Mesendoderm (in vitro differentiated cells): ENCODE results near the gene OLFML2A.

Experiments used
- DNase-seq: peaks from one replicate; pipeline ENCODE4 v3.0.0; 2013
- H2AK5ac ChIP-seq: 2 replicates; pipeline ENCODE4 v1.6.1; 2013; ENCODE audit warnings: low read length, inconsistent platforms
- H2BK120ac ChIP-seq: 2 replicates; pipeline ENCODE4 v1.6.1; 2013; ENCODE audit warnings: low read depth, mild to moderate bottlenecking, low read length, moderate library complexity, mixed read lengths
- H2BK15ac ChIP-seq: replicated peaks from 2 replicates; pipeline ENCODE4 v1.6.1; 2013; ENCODE audit warnings: low read depth, mild to moderate bottlenecking, moderate library complexity
- H2BK5ac ChIP-seq: 2 replicates; pipeline ENCODE4 v1.6.1; 2013; ENCODE audit warnings: low read length, inconsistent platforms
- H3K18ac ChIP-seq: 2 replicates; pipeline ENCODE4 v1.6.1; 2013; ENCODE audit warnings: mild to moderate bottlenecking, low read length, mixed read lengths
- H3K23ac ChIP-seq: one replicate; pipeline ENCODE4 v1.6.1; 2013; ENCODE audit warnings: low read length
- H3K27ac ChIP-seq: 2 replicates; pipeline ENCODE4 v1.5.1; 2013; ENCODE audit warnings: low read depth, mild to moderate bottlenecking, inconsistent platforms, low read length, moderate library complexity
- H3K27me3 ChIP-seq: 2 replicates; pipeline ENCODE4 v1.6.1; 2013; ENCODE audit warnings: low read length, control low read depth, mild to moderate bottlenecking, inconsistent platforms; ENCODE audit not compliant: insufficient read depth, poor library complexity
- H3K36me3 ChIP-seq: 2 replicates; pipeline ENCODE4 v1.6.1; 2013; ENCODE audit warnings: low read length, inconsistent platforms; ENCODE audit not compliant: control insufficient read depth, insufficient read depth
- H3K4ac ChIP-seq: one replicate; pipeline ENCODE4 v1.6.1; 2013; ENCODE audit warnings: low read depth, mild to moderate bottlenecking, low read length, moderate library complexity
- H3K4me1 ChIP-seq: 2 replicates; pipeline ENCODE4 v1.6.1; 2013; ENCODE audit warnings: low read depth, low read length, inconsistent platforms; ENCODE audit not compliant: control insufficient read depth
- H3K4me2 ChIP-seq: 2 replicates; pipeline ENCODE4 v1.6.1; 2013; ENCODE audit warnings: low read length
- H3K4me3 ChIP-seq: 2 replicates; pipeline ENCODE4 v1.5.1; 2013; ENCODE audit warnings: mild to moderate bottlenecking, low read length
- H3K56ac ChIP-seq: one replicate; pipeline ENCODE4 v1.6.1; 2013; ENCODE audit warnings: low read length
- H3K79me1 ChIP-seq: 2 replicates; pipeline ENCODE4 v1.6.1; 2013; ENCODE audit warnings: low read length, inconsistent platforms
- H3K79me2 ChIP-seq: 2 replicates; pipeline ENCODE4 v1.6.1; 2013; ENCODE audit warnings: mild to moderate bottlenecking, low read length; ENCODE audit not compliant: control insufficient read depth, insufficient read depth
- H3K9ac ChIP-seq: 2 replicates; pipeline ENCODE4 v1.6.1; 2013; ENCODE audit warnings: low read length, inconsistent platforms
- H4K5ac ChIP-seq: one replicate; pipeline ENCODE4 v1.6.1; 2013; ENCODE audit warnings: low read length
- H4K8ac ChIP-seq: one replicate; pipeline ENCODE4 v1.6.1; 2013; ENCODE audit warnings: low read depth, mild to moderate bottlenecking, control low read depth, low read length, moderate library complexity
- WGBS: extraction: QIAGEN DNeasy Blood & Tissue Kit; methylation state at CpG from one replicate; pipeline ENCODE4 v1.1.7; 2013; ENCODE audit warnings: low lambda C conversion rate, missing lambda C conversion rate; ENCODE audit not compliant: insufficient coverage; ENCODE audit errors: extremely low coverage; 5-methylcytosine and 5-hydroxymethylcytosine counted together

OLFML2A gene

DNA sequence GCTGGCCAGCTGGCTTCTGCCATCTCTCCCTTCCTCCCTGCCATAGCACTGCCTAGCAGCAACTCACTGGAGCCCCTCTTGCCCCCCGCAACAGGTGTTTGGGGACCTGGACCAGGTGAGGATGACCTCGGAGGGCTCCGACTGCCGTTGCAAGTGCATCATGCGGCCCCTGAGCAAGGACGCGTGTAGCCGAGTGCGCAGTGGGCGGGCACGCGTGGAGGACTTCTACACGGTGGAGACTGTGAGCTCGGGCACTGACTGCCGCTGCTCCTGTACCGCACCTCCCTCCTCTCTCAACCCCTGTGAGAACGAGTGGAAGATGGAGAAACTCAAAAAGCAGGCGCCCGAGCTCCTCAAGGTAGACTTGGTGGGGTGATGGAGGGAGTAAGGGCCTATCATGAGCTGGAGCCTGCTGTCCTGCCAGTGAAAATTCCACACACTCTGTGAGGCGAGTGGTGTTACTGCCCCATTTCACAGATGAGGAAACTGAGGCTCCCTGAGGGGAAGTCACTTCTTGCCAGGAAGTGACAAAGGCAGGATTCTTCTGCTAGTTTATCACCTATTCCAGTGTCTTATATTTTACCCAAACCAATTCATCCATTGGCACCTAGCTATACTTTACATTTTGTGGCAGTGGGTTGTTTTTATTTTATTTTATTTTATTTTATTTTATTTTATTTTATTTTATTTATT is 10.1 kb downstream of the OLFML2A start:
- Histone ChIP-seq H2BK5ac (no peak overlapping the region), H3K79me2 (no peaks in the 10 kb centered on the region), H3K18ac (no peak overlapping the region), H3K27ac (no peak overlapping the region), H4K5ac (no peak overlapping the region), H3K4ac (no peak overlapping the region), H3K4me3 (no peak overlapping the region), H4K8ac (no peak overlapping the region), H3K9ac (no peak overlapping the region), H3K4me2 (no peak overlapping the region), H3K56ac (no peak overlapping the region), H3K36me3 (no peaks in the 10 kb centered on the region), H3K27me3 (no peaks in the 10 kb centered on the region), H3K79me1 (no peaks in the 10 kb centered on the region), H3K4me1 (no peaks in the 10 kb centered on the region), H3K23ac (no peak overlapping the region), H2BK120ac (no peak overlapping the region), H2AK5ac (no peak overlapping the region), H2BK15ac (no peak overlapping the region)
- no peak for DNase-seq
- WGBS = no CpG with 5 or more reads among the region's 20 CpGs

DNA sequence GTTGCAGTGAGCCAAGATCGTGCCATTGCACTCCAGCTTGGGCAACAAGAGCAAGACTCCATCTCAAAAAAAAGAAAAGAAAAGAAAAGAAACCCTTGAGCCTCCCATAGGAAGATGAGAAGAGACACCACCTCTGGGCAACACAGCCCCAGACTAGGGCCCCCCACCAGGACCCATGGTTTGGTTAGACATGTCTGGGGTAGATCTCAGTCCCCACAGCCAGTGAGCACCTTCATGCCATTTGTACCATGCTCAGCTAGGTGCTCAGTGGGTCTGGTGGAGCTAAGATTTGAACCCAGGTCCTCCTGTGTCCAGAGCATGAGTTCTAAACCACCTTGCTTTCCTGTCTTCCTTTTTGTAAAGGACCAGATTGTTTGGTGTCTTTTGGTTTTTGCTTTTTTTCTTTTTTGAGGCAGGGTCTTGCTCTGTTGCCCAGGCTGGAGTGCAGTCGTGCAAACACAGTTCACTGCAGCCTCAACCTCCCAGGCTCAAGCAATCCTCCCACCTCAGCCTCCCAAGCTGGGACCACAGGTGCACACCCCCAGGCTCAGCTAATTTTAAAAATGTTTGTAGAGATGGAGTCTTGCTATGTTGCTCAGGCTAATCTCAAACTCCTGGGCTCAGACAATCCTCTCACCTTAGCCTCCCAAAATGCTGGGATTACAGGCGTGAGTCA is 11.7 kb downstream of the OLFML2A start:
- no peak overlapping the region for H2AK5ac ChIP-seq
- H3K23ac ChIP-seq = no peak overlapping the region
- H2BK5ac ChIP-seq = no peak overlapping the region
- no peaks in the 10 kb centered on the region for H3K79me1 ChIP-seq
- no peak for DNase-seq
- no peak overlapping the region for H3K9ac ChIP-seq
- H3K4me2 ChIP-seq = no peak overlapping the region
- H3K4me1 ChIP-seq = no peaks in the 10 kb centered on the region
- no peak overlapping the region for H3K27ac ChIP-seq
- WGBS = no CpG with 5 or more reads among the region's 3 CpGs
- H3K36me3 ChIP-seq = no peaks in the 10 kb centered on the region
- no peak overlapping the region for H4K8ac ChIP-seq
- no peak overlapping the region for H3K18ac ChIP-seq
- no peak overlapping the region for H2BK15ac ChIP-seq
- H3K79me2 ChIP-seq = no peaks in the 10 kb centered on the region
- no peak overlapping the region for H4K5ac ChIP-seq
- H3K4me3 ChIP-seq = no peak overlapping the region
- no peak overlapping the region for H2BK120ac ChIP-seq
- H3K56ac ChIP-seq = no peak overlapping the region
- no peak overlapping the region for H3K4ac ChIP-seq
- no peaks in the 10 kb centered on the region for H3K27me3 ChIP-seq

DNA sequence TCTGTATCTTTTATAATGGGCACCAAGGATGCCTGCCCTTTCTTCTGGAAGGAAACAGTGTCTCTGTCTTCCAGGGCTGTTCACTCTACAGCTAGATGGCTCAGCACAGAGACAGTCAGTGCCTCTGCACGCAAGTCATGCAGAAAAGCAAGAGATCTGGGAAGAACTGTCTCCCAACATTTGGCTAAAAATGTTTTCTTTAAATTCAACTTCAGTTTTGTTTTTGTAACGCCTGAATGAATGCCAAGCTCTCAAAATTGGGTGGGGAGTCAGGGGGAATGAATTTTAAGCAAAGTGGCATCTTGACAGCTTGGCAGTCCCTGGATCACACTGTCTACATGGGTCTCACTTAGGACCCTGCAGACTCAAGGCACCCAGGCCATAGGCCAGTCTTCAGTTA is 12.6 kb downstream of the OLFML2A start:
- Histone ChIP-seq H3K4me3 (no peak overlapping the region), H3K79me2 (no peaks in the 10 kb centered on the region), H2BK5ac (no peak overlapping the region), H3K9ac (no peak overlapping the region), H3K36me3 (no peaks in the 10 kb centered on the region), H3K27me3 (no peaks in the 10 kb centered on the region), H3K18ac (no peak overlapping the region), H4K8ac (no peak overlapping the region), H3K27ac (no peak overlapping the region), H2BK120ac (no peak overlapping the region), H3K4me2 (no peak overlapping the region), H3K4me1 (no peaks in the 10 kb centered on the region), H3K23ac (no peak overlapping the region), H3K56ac (no peak overlapping the region), H3K79me1 (no peaks in the 10 kb centered on the region), H4K5ac (no peak overlapping the region), H3K4ac (no peak overlapping the region), H2AK5ac (no peak overlapping the region), H2BK15ac (no peak overlapping the region)
- no peak for DNase-seq
- no CpG with 5 or more reads among the region's 2 CpGs for WGBS

DNA sequence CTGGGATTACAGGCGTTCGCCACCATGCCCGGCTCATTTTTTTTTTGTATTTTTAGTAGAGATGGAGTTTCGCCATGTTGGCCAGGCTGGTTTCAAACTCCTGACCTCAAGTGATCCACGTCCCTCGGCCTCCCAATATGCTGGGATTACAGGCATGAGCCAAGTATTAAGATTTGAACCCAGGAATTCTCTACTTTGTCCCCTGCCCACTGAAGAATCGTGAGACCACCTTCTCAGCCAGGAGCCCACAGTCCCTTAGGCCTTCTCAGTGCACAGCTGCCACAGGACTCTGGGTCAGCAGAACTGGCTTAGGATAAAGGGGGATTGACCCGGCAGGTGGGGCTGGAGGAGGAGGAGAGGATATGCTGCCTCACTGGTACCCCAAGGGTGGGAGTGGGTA is 13.4 kb downstream of the OLFML2A start:
- H3K79me2 ChIP-seq = no peaks in the 10 kb centered on the region
- H3K36me3 ChIP-seq = no peaks in the 10 kb centered on the region
- no peak overlapping the region for H3K56ac ChIP-seq
- no peak overlapping the region for H3K18ac ChIP-seq
- H2BK5ac ChIP-seq = no peak overlapping the region
- no peak overlapping the region for H2BK120ac ChIP-seq
- no peak for DNase-seq
- no peak overlapping the region for H3K27ac ChIP-seq
- H3K9ac ChIP-seq = no peak overlapping the region
- no peaks in the 10 kb centered on the region for H3K27me3 ChIP-seq
- H3K4ac ChIP-seq = no peak overlapping the region
- H3K4me2 ChIP-seq = no peak overlapping the region
- H4K8ac ChIP-seq = no peak overlapping the region
- H3K4me1 ChIP-seq = no peaks in the 10 kb centered on the region
- WGBS = no CpG with 5 or more reads among the region's 8 CpGs
- no peak overlapping the region for H2BK15ac ChIP-seq
- no peak overlapping the region for H4K5ac ChIP-seq
- no peaks in the 10 kb centered on the region for H3K79me1 ChIP-seq
- no peak overlapping the region for H2AK5ac ChIP-seq
- no peak overlapping the region for H3K23ac ChIP-seq
- no peak overlapping the region for H3K4me3 ChIP-seq

DNA sequence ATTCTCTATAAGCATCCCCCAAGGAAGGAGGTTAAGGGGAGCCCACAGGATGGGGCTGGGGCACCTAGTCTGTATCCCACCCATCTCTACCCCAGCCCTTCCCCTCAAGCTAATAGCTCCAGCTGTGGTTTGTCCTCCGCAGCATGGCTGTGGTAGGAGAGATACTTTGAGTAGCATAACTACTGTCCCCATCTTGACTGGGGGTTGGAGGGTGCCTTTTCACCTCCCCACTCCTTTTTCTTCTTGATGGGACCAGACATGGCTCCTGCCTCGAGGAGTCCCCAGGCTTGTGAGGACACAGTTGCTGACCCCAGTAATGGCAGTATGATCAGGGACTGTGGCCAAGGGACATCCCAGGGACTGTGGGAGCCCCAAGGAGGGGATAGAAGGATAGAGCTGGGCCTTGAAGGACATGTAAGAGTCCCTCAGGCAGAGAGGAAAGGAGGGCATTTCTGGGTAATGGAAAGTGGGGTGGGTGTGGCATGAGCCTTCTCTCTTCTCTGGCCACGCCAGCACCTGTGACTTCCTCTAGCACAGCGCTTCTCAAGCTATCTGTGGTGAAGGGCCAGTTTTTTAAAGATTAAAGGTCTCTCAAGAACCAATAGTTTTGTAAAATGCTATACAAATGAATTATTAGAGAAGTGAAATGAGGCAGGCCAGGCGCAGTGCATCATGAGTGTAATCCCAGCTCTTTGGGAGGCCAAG is 14.0 kb downstream of the OLFML2A start:
- H2BK15ac ChIP-seq = no peak overlapping the region
- H4K5ac ChIP-seq = no peak overlapping the region
- H3K18ac ChIP-seq = no peak overlapping the region
- H3K27me3 ChIP-seq = no peaks in the 10 kb centered on the region
- H2AK5ac ChIP-seq = no peak overlapping the region
- H3K4me2 ChIP-seq = no peak overlapping the region
- H3K36me3 ChIP-seq = no peaks in the 10 kb centered on the region
- H3K79me2 ChIP-seq = no peaks in the 10 kb centered on the region
- no peak overlapping the region for H3K23ac ChIP-seq
- H3K9ac ChIP-seq = no peak overlapping the region
- no peak overlapping the region for H4K8ac ChIP-seq
- DNase-seq = no peak
- H2BK5ac ChIP-seq = no peak overlapping the region
- no CpG with 5 or more reads among the region's 5 CpGs for WGBS
- H3K79me1 ChIP-seq = no peaks in the 10 kb centered on the region
- H3K27ac ChIP-seq = no peak overlapping the region
- no peak overlapping the region for H3K4ac ChIP-seq
- no peaks in the 10 kb centered on the region for H3K4me1 ChIP-seq
- H3K56ac ChIP-seq = no peak overlapping the region
- no peak overlapping the region for H2BK120ac ChIP-seq
- H3K4me3 ChIP-seq = no peak overlapping the region
